Daoy (cell line): Measurements from ENCODE around the gene UBXN4. TPM values are rescaled to one million over a fixed set of nuclear protein-coding genes. Genes with fewer than 3 reads are reported as not detected.
"Not testable (repeated sequence)": the region's sequence is repeated elsewhere in the genome, so short reads cannot be mapped to it uniquely, and the experiment has no call there.

Source experiments
- DNase-seq: peaks from one replicate; pipeline ENCODE4 v3.0.0-alpha.2; 2015; ENCODE audit warnings: low read depth
- total RNA-seq: library from RNA; depleted of rRNA; stranded (reverse); fragments of >200 nt; shearing (Covaris generic); gene quantifications from 2 replicates; pipeline ENCODE4 v1.2.3, GENCODE V29; 2014

The UBXN4 gene
- total RNA-seq, 1 experiment from 2014 or later = 52.5 TPM

DNA sequence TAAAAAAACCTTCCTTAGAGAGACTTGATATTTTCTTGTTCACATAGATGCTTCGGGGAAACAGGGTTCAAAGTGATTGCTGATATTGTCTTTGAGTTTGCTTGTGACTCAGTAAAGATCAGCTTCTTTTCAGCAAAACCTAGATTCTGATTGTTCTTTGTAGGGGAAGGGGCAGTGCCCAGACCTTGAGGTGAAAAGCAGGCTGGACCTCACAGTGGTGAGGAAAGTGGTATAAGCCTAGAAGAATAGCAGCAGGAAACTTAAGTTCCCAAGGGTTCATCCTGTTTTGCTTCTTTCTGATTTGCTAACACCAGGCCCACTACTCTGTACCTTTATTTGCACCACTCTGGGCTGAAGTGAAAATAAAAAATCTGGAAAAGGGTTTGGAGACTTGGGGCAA is 20.9 kb downstream of the UBXN4 start:
- DNase-seq = no peak

- no peak for DNase-seq
These were observed 27.2 kb downstream of the UBXN4 start for GRCh38 chr2:135768863-135769262.

GRCh38 chr2:135773319-135773718 is 31.7 kb downstream of the UBXN4 start:
- DNase-seq = no peak

DNA sequence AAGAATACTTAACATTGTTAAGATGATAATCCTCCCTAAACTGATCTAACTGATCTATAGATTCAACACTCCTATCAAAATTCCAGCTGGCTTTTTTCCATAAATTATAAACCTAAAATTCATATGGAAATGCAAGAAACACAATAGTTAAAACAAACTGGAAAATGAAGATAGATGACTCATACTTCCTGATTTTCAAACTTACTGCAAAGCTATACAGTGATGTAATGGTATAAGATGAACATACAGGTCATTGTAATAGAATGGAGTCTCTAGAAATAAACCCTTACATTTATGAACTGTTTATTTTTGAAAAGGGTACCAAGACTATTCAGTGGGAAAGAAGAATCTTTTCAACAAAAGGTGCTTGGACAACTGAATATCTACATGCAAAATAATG is 32.3 kb downstream of the UBXN4 start:
- DNase-seq = no peak

- DNase-seq = no peak
These were observed 33.8 kb downstream of the UBXN4 start for GRCh38 chr2:135775420-135775819.

- no peak for DNase-seq
These were observed 34.7 kb downstream of the UBXN4 start for GRCh38 chr2:135776367-135776766.

DNA sequence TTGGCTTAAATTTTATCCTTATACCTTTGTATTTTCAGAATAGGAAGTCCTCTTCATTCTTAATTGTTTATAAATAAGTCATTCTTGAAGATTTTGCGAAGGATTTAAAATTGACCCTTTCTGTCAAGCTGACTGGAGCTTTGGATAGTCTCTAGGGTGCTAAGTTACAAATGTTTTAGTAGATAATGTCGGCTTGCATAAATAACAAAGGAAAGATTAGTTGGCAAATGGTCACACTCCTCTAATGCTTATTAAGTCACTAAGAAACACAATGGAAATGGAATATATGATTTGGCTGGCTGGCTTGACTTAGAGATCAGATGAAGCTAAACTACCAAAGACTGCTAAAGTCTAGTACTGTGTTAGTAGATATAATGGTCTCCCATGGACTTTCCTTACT is 40.6 kb downstream of the UBXN4 start:
- DNase-seq = no peak

GRCh38 chr2:135783439-135783838 is 41.8 kb downstream of the UBXN4 start:
- DNase-seq = no peak

DNA sequence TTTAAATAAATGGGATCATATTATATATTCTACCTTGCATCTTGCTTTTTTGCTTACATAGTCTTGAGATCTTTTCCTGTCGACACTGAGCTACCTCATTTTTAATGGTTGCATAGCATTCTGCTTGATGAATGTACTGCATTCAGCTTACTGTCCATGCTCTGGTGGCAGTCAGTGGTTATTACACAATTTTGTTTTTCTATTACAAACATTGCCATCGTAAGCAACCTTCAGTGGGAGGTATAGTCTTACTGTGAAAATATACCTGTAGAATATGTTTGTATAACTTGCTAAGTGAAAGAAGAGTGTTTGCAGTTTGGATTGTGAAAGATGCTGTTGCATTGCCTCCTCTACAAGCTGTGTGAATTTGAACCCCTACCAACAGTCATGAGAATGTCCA is 43.4 kb downstream of the UBXN4 start:
- DNase-seq = no peak

DNA sequence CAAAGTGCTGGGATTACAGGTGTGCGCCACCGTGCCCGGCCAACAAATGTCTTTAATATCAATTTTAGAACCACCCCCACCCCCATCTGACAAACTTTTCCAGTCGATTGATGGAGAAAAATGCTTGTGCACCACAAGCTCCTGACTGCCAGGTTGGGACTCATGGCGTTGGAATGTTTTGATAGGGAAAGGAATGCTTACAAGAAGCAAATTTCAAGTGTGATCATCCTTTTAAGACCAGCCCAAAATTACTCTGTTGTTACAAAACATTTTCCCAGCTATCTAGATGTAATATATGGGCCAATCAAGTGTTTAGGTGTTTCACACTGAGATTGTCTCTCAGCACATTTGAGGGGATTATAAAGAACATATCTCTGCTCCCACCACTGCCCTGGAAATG is 45.2 kb downstream of the UBXN4 start:
- peak; percentile 69 for DNase-seq

DNA sequence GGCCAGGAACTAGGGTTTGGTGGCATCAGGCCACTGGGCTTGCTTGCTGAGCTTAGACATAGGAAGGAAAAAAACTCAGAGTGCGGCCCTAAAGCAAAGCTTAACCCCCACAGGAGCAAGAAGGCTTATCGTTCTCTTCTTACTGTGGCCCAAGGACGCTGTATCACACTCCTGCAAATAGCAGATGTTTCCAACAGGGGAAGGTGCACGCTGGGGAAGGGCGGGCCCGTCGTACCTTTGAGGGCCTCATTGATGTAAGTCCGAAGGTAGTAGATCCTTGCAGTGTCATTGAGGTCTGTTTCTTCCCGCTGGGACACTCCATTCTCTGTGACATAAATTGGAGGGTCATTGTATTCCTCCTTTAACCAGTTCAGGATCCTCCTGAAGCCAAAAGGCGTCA is 48.8 kb downstream of the UBXN4 start:
- DNase-seq = no peak

- DNase-seq = peak; percentile 15
These were observed 49.9 kb downstream of the UBXN4 start for GRCh38 chr2:135791418-135792190.

DNA sequence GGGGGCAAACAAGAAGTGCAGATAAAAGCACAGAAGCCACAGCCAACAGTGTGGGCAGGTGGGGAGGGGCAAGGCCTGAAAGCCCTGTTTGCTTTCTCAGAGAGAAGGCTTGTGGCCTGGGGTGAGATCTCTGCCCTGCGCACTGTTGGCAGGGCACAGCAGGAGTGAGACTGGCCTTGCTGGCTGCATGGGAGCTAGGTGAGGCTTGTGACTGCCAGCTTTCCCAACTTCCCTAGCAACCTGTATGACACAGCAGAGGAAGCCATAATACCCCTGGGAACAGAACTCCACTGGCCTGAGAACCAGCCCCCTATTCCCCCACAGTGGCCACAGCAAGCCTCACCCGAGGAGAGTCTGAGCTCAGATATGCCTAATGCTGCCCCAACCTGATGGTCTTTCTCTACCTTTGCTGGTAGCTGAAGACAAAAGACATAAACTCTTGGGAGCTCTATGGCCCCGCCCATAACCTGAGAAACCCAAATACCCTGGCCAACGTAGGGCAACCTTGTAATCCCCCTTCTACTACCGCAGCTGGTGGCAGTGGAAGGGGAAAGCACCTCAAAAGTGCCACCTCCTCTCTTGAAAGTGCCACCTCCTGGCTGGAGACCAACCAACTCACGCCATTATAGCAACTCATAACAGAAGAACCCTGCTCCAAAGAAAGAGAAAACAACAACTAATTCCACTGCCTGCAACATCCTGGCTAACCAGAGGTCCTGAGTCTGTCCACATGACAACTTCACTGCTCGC is 50.9 kb downstream of the UBXN4 start:
- no peak for DNase-seq

- not testable (repeated sequence) for DNase-seq
These were observed 54.0 kb downstream of the UBXN4 start for GRCh38 chr2:135795641-135796040.

DNA sequence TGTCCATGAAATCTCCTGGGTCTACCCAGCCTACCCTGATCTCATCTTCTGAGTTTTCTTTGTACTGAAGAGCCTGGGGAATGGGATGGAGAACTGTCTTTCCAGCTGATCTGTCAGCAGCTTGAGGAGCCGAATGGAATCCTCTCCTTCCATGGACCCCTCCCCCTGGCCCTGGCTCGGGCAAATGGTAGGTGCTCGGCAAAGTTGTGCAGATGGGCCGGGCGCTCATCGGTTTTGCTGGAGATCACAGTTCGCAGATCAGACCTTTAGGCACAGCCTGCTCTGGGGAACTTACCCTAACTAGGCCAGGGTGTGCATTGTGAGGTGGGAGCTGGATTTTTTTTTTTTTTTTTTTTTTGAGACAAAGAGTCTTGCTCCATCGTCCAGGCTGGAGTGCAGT is 55.0 kb downstream of the UBXN4 start:
- no peak for DNase-seq

- DNase-seq = peak; percentile 79
These were observed 56.0 kb downstream of the UBXN4 start for GRCh38 chr2:135797497-135798274.

DNA sequence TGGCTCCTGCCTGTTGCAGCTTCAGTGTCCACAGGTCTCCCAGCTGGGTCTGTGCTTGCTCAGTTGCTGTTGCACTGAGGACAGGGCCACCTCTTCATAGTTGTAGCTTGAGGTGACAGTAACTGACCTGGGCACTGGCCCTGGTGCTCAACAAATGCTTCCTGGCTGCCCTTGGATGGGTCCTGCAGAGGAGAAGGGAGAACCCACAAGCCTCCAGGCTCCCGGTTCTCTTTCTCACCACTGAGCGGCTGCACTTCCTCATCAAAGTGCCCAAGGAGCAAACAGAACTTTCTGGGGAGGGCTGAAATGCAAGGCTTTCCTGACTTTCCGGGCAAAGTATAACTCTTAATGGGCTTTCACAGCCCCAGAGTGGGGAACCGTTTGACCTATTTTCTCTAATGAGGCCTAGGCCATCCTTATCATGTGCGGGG is 56.6 kb downstream of the UBXN4 start:
- no peak for DNase-seq

GRCh38 chr2:135798762-135799161 is 57.1 kb downstream of the UBXN4 start:
- DNase-seq = no peak

DNA sequence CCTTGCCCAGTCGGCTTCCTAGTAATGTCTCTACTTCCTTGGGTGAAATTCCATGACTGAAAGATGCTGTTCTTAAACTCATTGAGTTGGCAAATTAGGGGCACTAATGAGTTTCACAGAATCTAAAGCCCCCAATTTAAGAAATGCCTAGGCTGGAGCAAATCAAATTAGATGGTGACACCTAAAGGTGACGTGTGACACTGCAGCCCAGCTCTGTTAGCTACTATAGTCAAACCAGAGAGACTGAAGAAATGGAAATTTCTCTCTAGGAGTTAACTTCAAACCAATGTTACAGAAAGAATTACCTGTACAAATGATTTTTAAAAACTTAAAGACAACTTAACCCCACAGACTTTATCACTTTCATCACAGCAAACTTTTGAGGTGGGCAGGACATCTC is 58.1 kb downstream of the UBXN4 start:
- DNase-seq = no peak

DNA sequence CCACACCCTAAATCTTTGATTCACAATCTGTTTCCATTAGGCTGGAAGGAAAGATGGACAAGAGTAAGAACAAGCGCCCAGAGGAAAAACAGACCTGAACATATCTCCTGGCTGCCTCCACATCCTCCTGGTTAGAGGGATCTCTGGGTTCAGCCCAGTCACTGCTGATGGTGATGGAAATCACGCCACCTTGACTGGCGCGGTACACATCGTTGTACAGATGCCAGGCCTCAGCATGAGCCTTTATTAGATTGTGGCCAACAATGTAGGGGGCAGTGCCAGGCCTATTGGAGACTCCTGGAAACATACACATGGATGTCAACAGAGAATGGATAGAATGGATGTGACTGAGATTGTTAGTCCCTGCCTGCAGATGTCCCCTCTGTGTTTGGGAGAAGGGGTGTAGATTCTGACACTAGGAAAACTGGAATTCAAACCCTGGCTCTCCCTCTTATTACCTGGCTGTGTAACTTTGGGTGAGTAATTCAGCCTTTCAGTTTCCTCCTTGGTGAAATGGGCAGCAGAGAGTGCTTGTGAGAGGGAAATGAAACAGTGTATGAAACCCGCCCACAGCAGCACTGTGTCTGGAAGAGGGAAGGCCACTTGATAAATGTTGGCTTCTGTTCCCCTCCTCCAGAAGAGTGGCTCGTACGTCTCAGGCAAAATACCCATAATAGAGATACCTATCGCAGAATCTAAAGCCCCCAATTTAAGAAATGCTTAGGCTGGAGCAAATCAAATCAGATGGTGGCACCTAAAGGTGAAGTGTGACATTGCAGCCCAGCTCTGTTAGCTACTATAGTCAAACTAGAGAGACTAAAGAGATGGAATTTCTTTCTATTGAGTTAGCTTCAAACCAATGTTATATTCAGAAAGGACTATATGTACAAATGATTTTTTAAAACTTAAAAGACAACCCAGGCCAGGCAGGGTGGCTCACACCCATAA is 59.1 kb downstream of the UBXN4 start:
- DNase-seq = no peak

DNA sequence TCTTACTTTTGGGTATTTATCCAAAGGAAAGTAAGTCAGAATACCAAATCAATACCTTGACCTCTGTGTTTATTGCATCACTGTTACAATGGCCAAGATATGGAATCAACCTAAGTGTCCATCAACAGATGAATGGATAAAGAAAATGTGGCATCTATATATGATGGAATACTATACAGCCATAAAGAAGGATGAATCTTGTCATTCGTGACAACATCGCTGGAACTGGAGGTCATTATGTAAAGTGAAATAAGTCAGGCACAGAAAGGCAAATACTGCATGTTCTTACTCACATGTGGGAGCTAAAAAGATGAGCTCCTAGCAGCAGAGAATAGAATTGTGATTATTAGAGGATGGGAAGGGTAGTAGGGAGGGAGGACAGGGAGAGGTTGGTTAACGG is 60.7 kb downstream of the UBXN4 start:
- DNase-seq = no peak
